Activated naive CD4-positive, alpha-beta T cell treated with anti-CD3 and anti-CD28 coated beads, Interleukin-2, amount 10 ng/mL, durations not matched to agents 5 hours and 36 hours (primary cell): ENCODE data around the gene CCT3. TPM values are rescaled to one million over a fixed set of nuclear protein-coding genes. Genes with fewer than 3 reads are reported as not detected.

Source experiments
- total RNA-seq, 2 experiments: library from RNA; stranded (reverse); gene quantifications; one replicate each; pipeline ENCODE4 v1.2.3, GENCODE V29; 2021

CCT3 gene
- total RNA-seq, result 100 to 1,000 TPM; 184 to 186 TPM

DNA sequence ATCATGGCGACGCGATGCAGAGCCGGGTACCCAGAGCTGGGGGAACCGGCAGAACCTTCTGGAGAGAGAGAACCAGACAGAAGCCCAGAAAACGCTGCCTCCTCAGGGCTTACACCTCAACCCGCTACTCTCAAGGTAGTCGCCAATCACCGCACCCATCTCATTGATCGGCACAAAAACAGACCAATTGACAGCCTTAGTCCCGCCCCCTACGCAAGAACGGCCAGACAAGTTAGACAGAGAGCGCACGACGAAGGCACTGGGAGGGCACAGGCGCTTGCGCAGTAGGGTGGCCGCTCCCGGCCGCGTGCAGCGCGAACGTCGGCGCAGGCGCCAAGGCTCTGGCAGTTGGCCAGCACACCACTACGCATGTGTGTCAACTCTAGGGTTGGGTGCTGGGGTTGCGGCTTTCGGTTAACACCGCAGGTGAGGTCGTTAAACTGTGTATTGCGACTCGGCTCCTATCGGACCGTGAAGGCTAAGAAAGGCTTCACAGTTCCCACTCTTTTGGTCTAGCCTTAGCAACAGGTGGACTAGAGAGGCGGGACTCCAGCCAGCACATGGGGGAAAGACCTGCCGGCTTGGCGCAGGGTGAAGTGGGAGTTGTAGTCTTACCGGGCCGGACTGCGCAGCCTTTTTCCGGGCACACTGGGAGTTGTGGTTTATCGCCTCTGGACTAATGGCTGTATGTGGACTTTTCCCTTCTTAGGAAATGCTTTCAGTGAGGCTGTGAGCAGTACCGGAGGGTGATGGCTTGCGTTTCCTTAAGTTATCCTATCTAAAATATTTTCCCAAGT lies at the start of gene CCT3, which contains the start of gene TSACC:
TSS of gene CCT3 (minus strand) at position 113 of the 797 bp plus-strand sequence. CDS start at position 5, 108 bp downstream.
TSS of gene TSACC (plus strand) at position 347 of the 797 bp plus-strand sequence. CDS start 1,232 bp downstream, outside the sequence.

DNA sequence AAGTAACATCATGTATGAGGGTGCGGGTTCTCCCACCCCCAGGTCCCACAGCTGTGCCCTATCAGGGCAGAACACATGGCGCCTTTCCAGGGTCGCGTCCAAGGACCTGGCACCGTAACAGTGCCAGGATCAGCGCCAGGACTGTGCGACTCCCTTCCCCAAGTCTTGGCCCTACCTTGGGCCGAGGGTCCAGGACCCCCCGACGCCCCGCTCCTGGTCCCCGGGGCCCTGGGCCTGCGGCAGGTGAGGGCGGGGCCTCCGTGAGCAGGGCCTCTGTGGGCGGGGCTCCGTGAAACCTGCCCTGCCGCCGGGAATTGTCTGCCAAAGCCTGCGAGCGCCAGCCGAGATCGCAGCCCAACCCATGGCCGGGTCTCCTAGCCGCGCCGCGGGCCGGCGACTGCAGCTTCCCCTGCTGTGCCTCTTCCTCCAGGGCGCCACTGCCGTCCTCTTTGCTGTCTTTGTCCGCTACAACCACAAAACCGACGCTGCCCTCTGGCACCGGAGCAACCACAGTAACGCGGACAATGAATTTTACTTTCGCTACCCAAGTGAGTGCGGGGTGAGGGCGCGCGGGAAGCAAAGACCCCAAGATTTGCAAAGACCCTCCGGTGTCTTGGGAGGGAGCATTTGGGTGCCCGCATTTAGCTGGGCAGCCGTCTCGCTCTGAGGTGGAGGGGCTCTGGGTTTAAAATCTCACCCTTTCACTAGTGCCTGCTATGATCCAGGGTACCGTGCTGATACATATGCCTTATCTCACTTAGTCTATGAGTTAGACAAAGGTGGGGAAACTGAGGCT lies 31.0 kb upstream of the CCT3 start, which contains the start of gene RHBG:
TSS of gene RHBG (plus strand) at position 323 of the 796 bp plus-strand sequence. CDS start at position 362, 39 bp downstream.

DNA sequence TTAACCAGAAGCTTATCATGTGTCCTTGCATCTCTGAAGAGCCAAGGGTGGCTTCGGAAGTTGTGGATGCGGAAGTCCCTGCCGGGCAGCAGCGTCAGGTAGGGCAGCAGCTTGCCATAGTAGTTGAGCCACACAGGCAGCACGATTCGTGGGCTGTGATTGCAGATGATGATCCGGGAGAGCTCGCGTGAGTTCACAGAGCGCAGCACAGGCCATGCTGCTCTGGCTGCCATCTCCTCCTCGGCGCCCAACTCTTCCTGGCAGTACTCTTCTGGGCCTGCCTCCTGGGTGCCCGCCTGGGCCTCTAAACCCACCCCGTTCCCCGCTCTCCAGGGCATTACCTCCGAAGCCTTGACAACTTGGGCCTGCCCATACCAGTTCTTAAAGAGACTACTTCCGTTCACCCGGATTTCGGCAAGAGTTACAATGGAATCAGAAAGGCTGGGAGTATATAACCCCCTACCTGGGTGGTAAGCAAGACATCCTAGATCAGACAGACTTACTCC lies 39.2 kb downstream of the CCT3 start, which contains the start of gene VHLL:
TSS of gene VHLL (minus strand) at position 456 of the 506 bp plus-strand sequence. CDS start at position 338, 118 bp downstream.

DNA sequence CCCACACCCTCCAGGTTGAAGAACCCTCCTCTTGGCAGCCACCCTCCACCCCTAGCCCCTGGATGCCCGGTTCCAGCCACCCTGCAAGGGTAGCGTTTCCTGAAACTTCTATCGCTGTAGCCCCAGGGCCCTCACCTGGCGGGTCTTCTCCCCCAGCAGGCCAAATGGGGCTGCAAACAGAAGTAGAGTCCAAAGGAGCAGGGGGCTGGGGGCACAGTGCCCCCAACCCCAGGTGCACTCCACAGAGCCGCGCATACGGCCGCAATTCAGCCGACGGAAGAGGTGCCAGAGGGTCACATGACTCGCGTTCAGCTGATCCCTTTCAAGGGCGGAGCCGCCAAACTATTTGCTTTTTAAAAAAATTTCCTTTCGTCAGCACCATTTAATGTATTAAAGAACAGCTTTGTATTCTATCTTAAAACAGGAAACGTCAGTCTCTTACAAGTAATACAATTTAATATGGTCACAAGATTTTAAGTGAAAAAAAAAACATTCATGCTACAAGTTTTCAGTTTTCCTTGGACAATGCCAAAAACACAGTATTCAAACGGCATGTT lies 42.6 kb downstream of the CCT3 start, which contains the start of gene GLMP:
TSS of gene GLMP (minus strand) at position 289 of the 557 bp plus-strand sequence. CDS start at position 255, 34 bp downstream.

DNA sequence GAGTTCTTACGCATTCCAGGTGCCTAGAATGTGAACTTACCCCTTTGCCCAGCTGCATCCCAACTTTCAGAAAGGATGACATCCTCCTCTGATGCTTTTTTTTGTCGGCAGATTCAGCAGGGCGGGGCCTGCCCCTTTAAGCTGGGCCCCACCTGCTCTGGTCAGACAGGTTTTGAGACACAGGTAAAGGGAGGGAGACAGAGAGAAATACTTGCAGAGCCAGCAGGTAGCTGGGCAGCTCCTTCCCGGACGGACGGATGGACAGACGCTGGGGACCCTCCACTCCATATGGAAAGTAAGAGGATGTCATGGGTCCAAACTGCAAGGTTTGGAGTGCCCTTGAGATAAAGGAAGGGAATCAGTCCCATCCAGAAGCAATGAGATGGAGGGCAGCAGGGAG lies 54.0 kb downstream of the CCT3 start, which contains the start of gene TMEM79:
TSS of gene TMEM79 (plus strand) at position 214 of the 400 bp plus-strand sequence. CDS start 902 bp downstream, outside the sequence.

DNA sequence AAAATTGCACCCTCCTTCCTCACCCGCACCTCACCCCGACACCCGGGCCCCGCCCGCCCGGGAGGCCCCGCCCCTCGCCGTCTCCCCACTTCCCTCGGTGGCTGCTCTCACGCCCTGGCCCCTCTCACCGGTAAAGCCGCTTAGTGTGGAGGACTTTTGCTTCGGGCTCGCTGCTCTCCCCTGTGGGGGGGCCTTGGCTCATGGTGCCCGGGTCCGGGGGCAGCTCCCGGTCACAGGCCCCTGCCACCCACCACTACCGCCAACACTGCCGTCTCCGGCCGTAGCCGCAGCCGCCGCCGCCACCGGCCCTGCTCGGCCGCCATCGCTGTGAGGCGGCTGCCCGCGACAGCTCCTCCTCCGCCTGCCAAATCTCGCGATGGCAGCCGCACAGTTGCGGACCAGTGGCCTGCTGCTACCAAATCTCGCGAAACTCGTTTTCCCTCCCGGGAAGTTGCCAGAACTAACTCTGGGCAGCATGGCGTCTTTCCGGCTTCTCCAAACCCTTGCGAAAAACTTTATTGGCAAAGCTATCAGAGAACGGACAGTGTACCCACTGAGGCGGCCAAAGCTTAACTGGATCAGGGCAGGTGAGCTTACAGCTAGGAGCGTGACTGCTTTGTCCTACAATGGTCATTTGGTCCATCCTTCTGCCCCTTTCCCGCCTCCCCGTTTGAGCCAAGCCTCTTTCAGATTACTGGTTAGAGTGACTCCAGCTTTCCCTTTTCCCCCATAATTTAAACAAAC lies 55.4 kb downstream of the CCT3 start, which contains the start of gene SMG5:
TSS of gene SMG5 (minus strand) at position 347 of the 744 bp plus-strand sequence. CDS start at position 202, 145 bp downstream.

Other genes with a start within 250 kb of the CCT3 start
- gene LMNA, start 223.6 kb downstream of the CCT3 start, total RNA-seq, result 1 to 10 TPM; 4.1 to 5.4 TPM
- 1 to 10 TPM; 1.9 to 2.2 TPM for gene SEMA4A, start 184.7 kb downstream of the CCT3 start, total RNA-seq
- 10 to 100 TPM; 23.3 to 28.9 TPM for gene SLC25A44, start 144.2 kb downstream of the CCT3 start, total RNA-seq
- 10 to 100 TPM; 70.4 to 71.4 TPM for gene PMF1, start 125.3 kb downstream of the CCT3 start, total RNA-seq
- 1 to 10 TPM; 2.2 to 3.5 TPM for gene BGLAP, start 96.1 kb downstream of the CCT3 start, total RNA-seq
- gene PAQR6, start 90.2 kb downstream of the CCT3 start, total RNA-seq, result 1 to 10 TPM; 4.7 to 5.0 TPM
- 10 to 100 TPM; 52.9 to 54.1 TPM for gene SMG5, start 55.5 kb downstream of the CCT3 start, total RNA-seq
- gene TMEM79, start 54.0 kb downstream of the CCT3 start, total RNA-seq, result 1 to 10 TPM; 8.5 to 9.0 TPM
- gene GLMP, start 42.6 kb downstream of the CCT3 start, total RNA-seq, result 10 to 100 TPM; 37.1 to 37.4 TPM
- gene VHLL, start 39.0 kb downstream of the CCT3 start, total RNA-seq, result not detected
- not detected for gene TSACC, start 234 bp upstream of the CCT3 start, total RNA-seq
- not detected for gene RHBG, start 30.9 kb upstream of the CCT3 start, total RNA-seq
- 10 to 100 TPM; 43.2 to 48.4 TPM for gene MEF2D, start 162.5 kb upstream of the CCT3 start, total RNA-seq
- gene IQGAP3, start 234.3 kb upstream of the CCT3 start, total RNA-seq, result 10 to 100 TPM; 24.6 to 24.9 TPM
- 1 to 10 TPM; 1.9 to 3.1 TPM for gene TTC24, start 241.4 kb upstream of the CCT3 start, total RNA-seq